Measurements from ENCODE around the gene CRYL1.

DNA sequence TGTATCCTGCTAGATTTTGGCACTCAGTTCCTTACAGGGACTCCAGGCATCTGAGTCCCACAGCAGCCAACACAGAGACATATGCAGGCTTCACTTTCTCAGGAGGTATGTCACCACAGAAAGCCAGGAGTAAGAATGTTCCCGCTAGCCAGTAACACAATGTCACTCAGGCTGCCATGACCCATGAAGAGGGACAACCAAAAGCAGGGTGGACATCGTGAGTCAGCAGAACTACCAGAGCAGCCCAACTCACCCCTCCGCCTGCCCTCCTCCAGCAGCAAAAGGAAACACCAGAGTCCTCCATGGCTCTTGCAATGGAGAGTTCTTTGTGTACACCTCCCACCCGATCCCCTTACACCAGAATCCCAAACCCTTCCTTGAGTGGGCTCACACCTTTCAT is 95.4 kb downstream of the CRYL1 start:
- TF ChIP-seq, protein P1, sequence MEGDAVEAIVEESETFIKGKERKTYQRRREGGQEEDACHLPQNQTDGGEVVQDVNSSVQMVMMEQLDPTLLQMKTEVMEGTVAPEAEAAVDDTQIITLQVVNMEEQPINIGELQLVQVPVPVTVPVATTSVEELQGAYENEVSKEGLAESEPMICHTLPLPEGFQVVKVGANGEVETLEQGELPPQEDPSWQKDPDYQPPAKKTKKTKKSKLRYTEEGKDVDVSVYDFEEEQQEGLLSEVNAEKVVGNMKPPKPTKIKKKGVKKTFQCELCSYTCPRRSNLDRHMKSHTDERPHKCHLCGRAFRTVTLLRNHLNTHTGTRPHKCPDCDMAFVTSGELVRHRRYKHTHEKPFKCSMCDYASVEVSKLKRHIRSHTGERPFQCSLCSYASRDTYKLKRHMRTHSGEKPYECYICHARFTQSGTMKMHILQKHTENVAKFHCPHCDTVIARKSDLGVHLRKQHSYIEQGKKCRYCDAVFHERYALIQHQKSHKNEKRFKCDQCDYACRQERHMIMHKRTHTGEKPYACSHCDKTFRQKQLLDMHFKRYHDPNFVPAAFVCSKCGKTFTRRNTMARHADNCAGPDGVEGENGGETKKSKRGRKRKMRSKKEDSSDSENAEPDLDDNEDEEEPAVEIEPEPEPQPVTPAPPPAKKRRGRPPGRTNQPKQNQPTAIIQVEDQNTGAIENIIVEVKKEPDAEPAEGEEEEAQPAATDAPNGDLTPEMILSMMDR (IDR thresholded peaks at IDR 0.05; ENCODE audit: low read depth, low read length, poor library complexity, severe bottlenecking): no peak
- no peak for TF ChIP-seq EZH2phosphoT487 (IDR thresholded peaks at IDR 0.05; ENCODE audit: borderline replicate concordance, low read length)
